NCI-H2107 treated with DMSO at 0.1 percent for 48 hours (cell line): ENCODE data around the gene TTC36.
"Not testable (repeated sequence)": the region's sequence is repeated elsewhere in the genome, so short reads cannot be mapped to it uniquely, and the experiment has no call there.

Experiments
- DNase-seq: peaks from one replicate; lab custom pipeline; 2025; ENCODE audit not compliant: unreplicated experiment; lab: John Stamatoyannopoulos, UW

TTC36 gene

DNA sequence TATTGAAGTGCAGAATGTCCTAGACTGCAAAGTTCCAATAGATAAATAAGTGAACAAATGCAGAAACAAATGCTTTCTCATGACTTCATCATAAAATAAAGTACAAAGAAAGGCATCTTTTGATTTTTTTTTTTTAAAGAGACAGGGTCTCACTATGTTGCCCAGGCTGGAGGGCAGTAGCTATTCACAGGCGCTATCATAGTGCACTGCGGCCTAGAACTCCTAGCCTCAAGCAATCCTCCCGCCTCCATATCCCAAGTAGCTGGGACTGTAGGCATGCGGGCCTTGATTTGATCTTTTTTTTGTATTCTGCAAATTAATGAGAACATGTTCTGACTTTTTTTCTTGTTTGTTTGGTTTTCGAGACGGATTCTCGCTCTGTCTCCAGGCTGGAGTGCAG is 47.4 kb downstream of the TTC36 start:
- no peak for DNase-seq

DNA sequence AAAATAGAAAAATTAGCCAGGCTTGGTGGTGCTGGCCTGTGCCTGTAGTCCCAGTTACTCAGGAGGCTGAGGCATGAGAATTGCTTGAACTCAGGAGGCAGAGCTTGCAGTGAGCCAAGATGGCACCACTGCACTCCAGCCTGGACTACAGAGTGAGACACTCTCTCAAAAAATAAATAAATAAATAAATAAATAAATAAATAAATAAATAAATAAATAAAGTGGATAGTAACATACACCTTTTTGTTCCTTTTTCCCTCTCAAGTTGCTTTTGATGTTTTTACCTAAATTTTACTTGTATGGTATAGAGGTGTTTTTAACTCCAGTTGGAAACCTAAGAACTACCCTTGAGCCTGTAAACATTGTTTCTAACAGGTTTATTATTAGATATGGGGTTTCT is 50.7 kb downstream of the TTC36 start:
- DNase-seq = not testable (repeated sequence)
